HEK293 (cell line): Measurements from ENCODE around the gene FLACC1.

Experiments
- BCL11A ChIP-seq: fragments of 450-650 bp; formaldehyde crosslinking; IDR thresholded peaks from 2 replicates; pipeline ENCODE4 v1.5.1; 2016; ENCODE audit warnings: low read depth, missing biosample characterization, missing genetic modification characterization
- FEZF1 ChIP-seq: fragments of 450-650 bp; formaldehyde crosslinking; IDR thresholded peaks from 2 replicates; pipeline ENCODE4 v1.5.1; 2016; ENCODE audit warnings: missing biosample characterization, missing genetic modification characterization
- GFI1B ChIP-seq: fragments of 450-650 bp; formaldehyde crosslinking; IDR thresholded peaks from 2 replicates; pipeline ENCODE4 v1.5.1; 2016; ENCODE audit warnings: missing biosample characterization, missing genetic modification characterization
- HOXC10 ChIP-seq: sonication (generic); formaldehyde crosslinking; IDR thresholded peaks from 2 replicates; pipeline ENCODE4 v1.8.1; 2023; ENCODE audit warnings: mild to moderate bottlenecking, missing genetic modification reagents
- KLF1 ChIP-seq: fragments of 450-650 bp; formaldehyde crosslinking; IDR thresholded peaks from 2 replicates; pipeline ENCODE4 v1.5.1; 2016; ENCODE audit warnings: missing biosample characterization, missing genetic modification characterization
- MZF1 ChIP-seq: fragments of 450-650 bp; formaldehyde crosslinking; IDR thresholded peaks from 2 replicates; pipeline ENCODE4 v1.5.1; 2017; ENCODE audit warnings: missing biosample characterization, missing genetic modification characterization, borderline replicate concordance
- OVOL3 ChIP-seq: fragments of 450-650 bp; formaldehyde crosslinking; IDR thresholded peaks from 2 replicates; pipeline ENCODE4 v1.5.1; 2016; ENCODE audit warnings: missing biosample characterization, missing genetic modification characterization
- SP7 ChIP-seq: fragments of 450-650 bp; formaldehyde crosslinking; IDR thresholded peaks from 2 replicates; pipeline ENCODE4 v1.5.1; 2016; ENCODE audit warnings: missing biosample characterization, missing genetic modification characterization
- TCF7L2 ChIP-seq: IDR thresholded peaks from 2 replicates; pipeline ENCODE4 v1.6.1; 2011; ENCODE audit warnings: low read depth, mild to moderate bottlenecking, inconsistent platforms, low read length, moderate library complexity, borderline replicate concordance
- YY1 ChIP-seq: fragments of 450-650 bp; formaldehyde crosslinking; IDR thresholded peaks from 2 replicates; pipeline ENCODE4 v1.5.1; 2018; ENCODE audit warnings: missing biosample characterization, missing genetic modification characterization
- ZBTB21 ChIP-seq: fragments of 450-650 bp; formaldehyde crosslinking; IDR thresholded peaks from 2 replicates; pipeline ENCODE4 v1.5.1; 2017; ENCODE audit warnings: missing biosample characterization, missing genetic modification characterization
- ZEB2 ChIP-seq: fragments of 450-650 bp; formaldehyde crosslinking; IDR thresholded peaks from 2 replicates; pipeline ENCODE4 v1.5.1; 2016; ENCODE audit warnings: missing biosample characterization, missing genetic modification characterization
- ZFHX2 ChIP-seq: fragments of 450-650 bp; formaldehyde crosslinking; conservative IDR thresholded peaks from 2 replicates; pipeline ENCODE4 v1.5.1; 2016; ENCODE audit warnings: missing biosample characterization, missing genetic modification characterization
- ZFP3 ChIP-seq: fragments of 450-650 bp; formaldehyde crosslinking; IDR thresholded peaks from 2 replicates; pipeline ENCODE4 v1.5.1; 2016; ENCODE audit warnings: low read depth, missing biosample characterization, missing genetic modification characterization
- ZNF114 ChIP-seq: fragments of 450-650 bp; formaldehyde crosslinking; IDR thresholded peaks from 2 replicates; pipeline ENCODE4 v1.5.0; 2017; ENCODE audit warnings: missing biosample characterization, missing genetic modification characterization
- ZNF148 ChIP-seq: fragments of 450-650 bp; formaldehyde crosslinking; IDR thresholded peaks from 2 replicates; pipeline ENCODE4 v1.5.0; 2017; ENCODE audit warnings: missing biosample characterization, missing genetic modification characterization, borderline replicate concordance
- ZNF169 ChIP-seq: fragments of 450-650 bp; formaldehyde crosslinking; IDR thresholded peaks from 2 replicates; pipeline ENCODE4 v1.5.1; 2016; ENCODE audit warnings: missing biosample characterization, missing genetic modification characterization
- ZNF184 ChIP-seq: fragments of 450-650 bp; IDR thresholded peaks from 2 replicates; pipeline ENCODE4 v1.5.1; 2018; ENCODE audit warnings: missing biosample characterization, mild to moderate bottlenecking, missing genetic modification characterization
- ZNF19 ChIP-seq: fragments of 450-650 bp; formaldehyde crosslinking; IDR thresholded peaks from 2 replicates; pipeline ENCODE4; 2016; ENCODE audit warnings: missing biosample characterization, missing genetic modification characterization, low read depth
- ZNF2 ChIP-seq: fragments of 450-650 bp; formaldehyde crosslinking; IDR thresholded peaks from 2 replicates; pipeline ENCODE4 v1.5.1; 2016; ENCODE audit warnings: missing biosample characterization, missing genetic modification characterization
- ZNF239 ChIP-seq: fragments of 450-650 bp; formaldehyde crosslinking; IDR thresholded peaks from 2 replicates; pipeline ENCODE4 v1.5.1; 2016; ENCODE audit warnings: missing biosample characterization, missing genetic modification characterization
- ZNF292 ChIP-seq: fragments of 450-650 bp; formaldehyde crosslinking; IDR thresholded peaks from 2 replicates; pipeline ENCODE4 v1.5.1; 2016; ENCODE audit warnings: low read depth, missing biosample characterization, missing genetic modification characterization, borderline replicate concordance
- ZNF324 ChIP-seq: fragments of 450-650 bp; formaldehyde crosslinking; IDR thresholded peaks from 2 replicates; pipeline ENCODE4 v1.5.1; 2016; ENCODE audit warnings: missing biosample characterization, missing genetic modification characterization
- ZNF473 ChIP-seq: fragments of 450-650 bp; formaldehyde crosslinking; IDR thresholded peaks from 2 replicates; pipeline ENCODE4 v1.5.1; 2017; ENCODE audit warnings: missing biosample characterization, missing genetic modification characterization
- ZNF610 ChIP-seq: fragments of 450-650 bp; formaldehyde crosslinking; IDR thresholded peaks from 2 replicates; pipeline ENCODE4 v1.5.1; 2016; ENCODE audit warnings: missing biosample characterization, missing genetic modification characterization, borderline replicate concordance
- ZNF626 ChIP-seq: fragments of 450-650 bp; sonication (Bioruptor Pico); formaldehyde crosslinking; IDR thresholded peaks from 2 replicates; pipeline ENCODE4 v1.5.1; 2018; ENCODE audit warnings: missing biosample characterization, missing genetic modification characterization, inconsistent platforms
- ZNF639 ChIP-seq: fragments of 450-650 bp; formaldehyde crosslinking; IDR thresholded peaks from 2 replicates; pipeline ENCODE4 v1.5.1; 2016; ENCODE audit warnings: missing biosample characterization, missing genetic modification characterization
- ZNF654 ChIP-seq: fragments of 450-650 bp; formaldehyde crosslinking; IDR thresholded peaks from 2 replicates; pipeline ENCODE4 v1.5.1; 2016; ENCODE audit warnings: low read depth, missing biosample characterization, missing genetic modification characterization
- ZNF776 ChIP-seq: fragments of 450-650 bp; formaldehyde crosslinking; IDR thresholded peaks from 2 replicates; pipeline ENCODE4 v1.5.0; 2017; ENCODE audit warnings: missing biosample characterization, missing genetic modification characterization, borderline replicate concordance
- ZNF791 ChIP-seq: fragments of 450-650 bp; formaldehyde crosslinking; IDR thresholded peaks from 2 replicates; pipeline ENCODE4 v1.5.1; 2016; ENCODE audit warnings: missing biosample characterization, missing genetic modification characterization
- ZSCAN30 ChIP-seq: fragments of 450-650 bp; IDR thresholded peaks from 2 replicates; pipeline ENCODE4 v1.5.1; 2018; ENCODE audit warnings: missing biosample characterization, mild to moderate bottlenecking, missing genetic modification characterization, moderate library complexity
- ZSCAN5A ChIP-seq: fragments of 450-650 bp; formaldehyde crosslinking; IDR thresholded peaks from 2 replicates; pipeline ENCODE4 v1.5.1; 2016; ENCODE audit warnings: missing biosample characterization, missing genetic modification characterization
- TF ChIP-seq, protein P1 (sequence below): fragments of 450-650 bp; formaldehyde crosslinking; IDR thresholded peaks from 2 replicates; pipeline ENCODE4 v1.5.1; 2017; ENCODE audit warnings: missing biosample characterization, missing genetic modification characterization
- TF ChIP-seq, protein P2 (sequence below): fragments of 450-650 bp; formaldehyde crosslinking; IDR thresholded peaks from 2 replicates; pipeline ENCODE4 v1.5.1; 2016; ENCODE audit warnings: missing biosample characterization, missing genetic modification characterization

The FLACC1 gene

DNA sequence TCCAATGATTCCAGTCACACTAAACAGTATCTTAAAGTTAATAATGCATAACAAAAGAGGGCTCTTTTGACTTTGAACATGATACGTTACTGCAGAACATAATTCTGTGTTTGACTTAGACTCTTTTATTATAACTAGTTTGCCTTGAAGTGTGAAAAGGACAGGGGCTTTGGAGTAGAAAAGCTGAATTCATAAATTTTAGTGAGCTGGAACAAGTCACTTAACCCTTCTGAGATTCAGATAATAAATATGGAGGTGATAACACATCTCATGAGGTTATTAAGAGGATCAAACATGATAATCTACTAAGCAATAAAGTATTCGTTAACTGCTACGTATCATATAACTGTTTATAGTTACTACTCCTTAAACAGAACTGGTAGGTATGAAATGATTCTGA is 44.7 kb upstream of the FLACC1 start (continued):
- TF ChIP-seq BCL11A (tag by site-specific recombination) (peak; percentile 50; the same call in 1 of the 2 replicates), ZSCAN5A (tag by site-specific recombination) (no peak), TCF7L2 (peak; percentile 83), ZFHX2 (no peak), MZF1 (tag by site-specific recombination) (no peak), ZNF324 (no peak), ZNF292 (no peak), ZNF114 (tag by site-specific recombination) (no peak), ZNF19 (tag by site-specific recombination) (no peak), KLF1 (tag by site-specific recombination) (no peak), HOXC10 (CRISPR knock-in tag) (no peak), ZNF2 (tag by site-specific recombination) (no peak), FEZF1 (tag by site-specific recombination) (peak; percentile 56), ZNF473 (tag by site-specific recombination) (no peak), ZFP3 (no peak), ZNF791 (tag by site-specific recombination) (no peak), YY1 (tag by site-specific recombination) (no peak), ZNF626 (tag by site-specific recombination) (no peak), GFI1B (tag by site-specific recombination) (0 out of 2 replicates have a peak, but pooled peaks have one; percentile 45), ZBTB21 (tag by site-specific recombination) (no peak), ZNF239 (tag by site-specific recombination) (no peak), ZNF184 (tag by site-specific recombination) (no peak), ZNF776 (tag by site-specific recombination) (no peak), ZNF148 (no peak), ZNF169 (tag by site-specific recombination) (no peak), ZEB2 (tag by site-specific recombination) (0 out of 2 replicates have a peak, but pooled peaks have one; percentile 16), ZNF654 (tag by site-specific recombination) (no peak), ZNF610 (tag by site-specific recombination) (no peak), ZNF639 (no peak), ZSCAN30 (tag by site-specific recombination) (no peak), OVOL3 (peak; percentile 48; the same call in 1 of the 2 replicates), SP7 (peak; percentile 92)
- TF ChIP-seq, protein P1, sequence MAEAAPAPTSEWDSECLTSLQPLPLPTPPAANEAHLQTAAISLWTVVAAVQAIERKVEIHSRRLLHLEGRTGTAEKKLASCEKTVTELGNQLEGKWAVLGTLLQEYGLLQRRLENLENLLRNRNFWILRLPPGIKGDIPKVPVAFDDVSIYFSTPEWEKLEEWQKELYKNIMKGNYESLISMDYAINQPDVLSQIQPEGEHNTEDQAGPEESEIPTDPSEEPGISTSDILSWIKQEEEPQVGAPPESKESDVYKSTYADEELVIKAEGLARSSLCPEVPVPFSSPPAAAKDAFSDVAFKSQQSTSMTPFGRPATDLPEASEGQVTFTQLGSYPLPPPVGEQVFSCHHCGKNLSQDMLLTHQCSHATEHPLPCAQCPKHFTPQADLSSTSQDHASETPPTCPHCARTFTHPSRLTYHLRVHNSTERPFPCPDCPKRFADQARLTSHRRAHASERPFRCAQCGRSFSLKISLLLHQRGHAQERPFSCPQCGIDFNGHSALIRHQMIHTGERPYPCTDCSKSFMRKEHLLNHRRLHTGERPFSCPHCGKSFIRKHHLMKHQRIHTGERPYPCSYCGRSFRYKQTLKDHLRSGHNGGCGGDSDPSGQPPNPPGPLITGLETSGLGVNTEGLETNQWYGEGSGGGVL (tag by site-specific recombination) = no peak
- TF ChIP-seq, protein P2, sequence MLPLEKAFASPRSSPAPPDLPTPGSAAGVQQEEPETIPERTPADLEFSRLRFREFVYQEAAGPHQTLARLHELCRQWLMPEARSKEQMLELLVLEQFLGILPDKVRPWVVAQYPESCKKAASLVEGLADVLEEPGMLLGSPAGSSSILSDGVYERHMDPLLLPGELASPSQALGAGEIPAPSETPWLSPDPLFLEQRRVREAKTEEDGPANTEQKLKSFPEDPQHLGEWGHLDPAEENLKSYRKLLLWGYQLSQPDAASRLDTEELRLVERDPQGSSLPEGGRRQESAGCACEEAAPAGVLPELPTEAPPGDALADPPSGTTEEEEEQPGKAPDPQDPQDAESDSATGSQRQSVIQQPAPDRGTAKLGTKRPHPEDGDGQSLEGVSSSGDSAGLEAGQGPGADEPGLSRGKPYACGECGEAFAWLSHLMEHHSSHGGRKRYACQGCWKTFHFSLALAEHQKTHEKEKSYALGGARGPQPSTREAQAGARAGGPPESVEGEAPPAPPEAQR (tag by site-specific recombination) = no peak
